ENCODE data around the gene DEPP1. TPM values are rescaled to one million over a fixed set of nuclear protein-coding genes. Genes with fewer than 3 reads are reported as not detected.

Gene DEPP1
- total and polyA plus RNA-seq, 2 of the 13 experiments (the other 11 are each of a cell fraction or from before 2014, with no cell fraction given) = 14.8 to 270 TPM

DNA sequence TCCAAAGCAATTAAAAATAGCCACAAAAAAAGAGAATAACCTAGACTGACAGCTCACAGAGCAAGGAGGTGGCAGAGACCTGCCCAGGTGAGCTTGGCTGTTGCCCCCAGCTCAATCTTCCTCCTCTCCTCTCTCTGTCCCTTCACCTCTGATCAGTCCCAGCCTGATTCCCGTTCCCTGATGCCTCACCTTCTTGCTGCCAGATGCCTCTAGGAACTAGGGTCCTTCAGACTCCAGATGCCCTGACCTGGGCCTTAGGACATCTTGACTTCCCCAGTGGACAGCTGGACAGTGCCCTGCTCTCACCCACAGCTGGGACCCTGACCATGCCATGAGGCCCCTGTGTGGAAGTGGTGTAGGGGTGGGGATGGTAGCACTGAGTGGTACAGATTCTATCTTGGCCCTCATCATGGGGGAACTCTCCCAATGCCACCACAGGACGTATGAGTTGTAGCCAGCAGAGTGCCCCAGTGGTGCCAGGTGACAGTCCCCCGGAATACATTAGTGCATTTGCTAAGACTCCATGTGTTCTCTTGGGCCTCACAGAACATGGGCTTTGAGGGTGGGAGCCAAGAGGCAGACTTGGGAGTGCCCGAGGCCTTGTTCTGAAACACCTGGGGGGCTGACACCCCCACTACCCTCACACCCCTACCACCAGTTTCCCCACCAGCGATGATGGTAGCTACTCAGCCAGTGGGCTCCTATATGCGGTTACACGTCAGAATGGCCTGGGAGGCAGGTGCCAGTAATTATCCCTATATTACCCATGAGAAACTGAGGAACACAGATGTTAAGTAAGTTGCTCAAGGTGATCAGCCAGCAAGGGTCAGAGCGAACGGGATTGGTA lies 2.0 kb downstream of the DEPP1 start (continued):
- TF ChIP-seq ONECUT2 (CRISPR knock-in tag; IDR thresholded peaks at IDR 0.05) = no peak
- TF ChIP-seq, protein P1, sequence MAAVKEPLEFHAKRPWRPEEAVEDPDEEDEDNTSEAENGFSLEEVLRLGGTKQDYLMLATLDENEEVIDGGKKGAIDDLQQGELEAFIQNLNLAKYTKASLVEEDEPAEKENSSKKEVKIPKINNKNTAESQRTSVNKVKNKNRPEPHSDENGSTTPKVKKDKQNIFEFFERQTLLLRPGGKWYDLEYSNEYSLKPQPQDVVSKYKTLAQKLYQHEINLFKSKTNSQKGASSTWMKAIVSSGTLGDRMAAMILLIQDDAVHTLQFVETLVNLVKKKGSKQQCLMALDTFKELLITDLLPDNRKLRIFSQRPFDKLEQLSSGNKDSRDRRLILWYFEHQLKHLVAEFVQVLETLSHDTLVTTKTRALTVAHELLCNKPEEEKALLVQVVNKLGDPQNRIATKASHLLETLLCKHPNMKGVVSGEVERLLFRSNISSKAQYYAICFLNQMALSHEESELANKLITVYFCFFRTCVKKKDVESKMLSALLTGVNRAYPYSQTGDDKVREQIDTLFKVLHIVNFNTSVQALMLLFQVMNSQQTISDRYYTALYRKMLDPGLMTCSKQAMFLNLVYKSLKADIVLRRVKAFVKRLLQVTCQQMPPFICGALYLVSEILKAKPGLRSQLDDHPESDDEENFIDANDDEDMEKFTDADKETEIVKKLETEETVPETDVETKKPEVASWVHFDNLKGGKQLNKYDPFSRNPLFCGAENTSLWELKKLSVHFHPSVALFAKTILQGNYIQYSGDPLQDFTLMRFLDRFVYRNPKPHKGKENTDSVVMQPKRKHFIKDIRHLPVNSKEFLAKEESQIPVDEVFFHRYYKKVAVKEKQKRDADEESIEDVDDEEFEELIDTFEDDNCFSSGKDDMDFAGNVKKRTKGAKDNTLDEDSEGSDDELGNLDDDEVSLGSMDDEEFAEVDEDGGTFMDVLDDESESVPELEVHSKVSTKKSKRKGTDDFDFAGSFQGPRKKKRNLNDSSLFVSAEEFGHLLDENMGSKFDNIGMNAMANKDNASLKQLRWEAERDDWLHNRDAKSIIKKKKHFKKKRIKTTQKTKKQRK (IDR thresholded peaks at IDR 0.05; ENCODE audit: low read length) = no peak
- TF ChIP-seq, protein P2, sequence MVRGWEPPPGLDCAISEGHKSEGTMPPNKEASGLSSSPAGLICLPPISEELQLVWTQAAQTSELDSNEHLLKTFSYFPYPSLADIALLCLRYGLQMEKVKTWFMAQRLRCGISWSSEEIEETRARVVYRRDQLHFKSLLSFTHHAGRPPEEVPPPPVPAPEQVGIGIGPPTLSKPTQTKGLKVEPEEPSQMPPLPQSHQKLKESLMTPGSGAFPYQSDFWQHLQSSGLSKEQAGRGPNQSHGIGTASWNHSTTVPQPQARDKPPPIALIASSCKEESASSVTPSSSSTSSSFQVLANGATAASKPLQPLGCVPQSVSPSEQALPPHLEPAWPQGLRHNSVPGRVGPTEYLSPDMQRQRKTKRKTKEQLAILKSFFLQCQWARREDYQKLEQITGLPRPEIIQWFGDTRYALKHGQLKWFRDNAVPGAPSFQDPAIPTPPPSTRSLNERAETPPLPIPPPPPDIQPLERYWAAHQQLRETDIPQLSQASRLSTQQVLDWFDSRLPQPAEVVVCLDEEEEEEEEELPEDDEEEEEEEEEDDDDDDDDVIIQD (CRISPR knock-in tag; IDR thresholded peaks at IDR 0.05; ENCODE audit: low read depth) = no peak
- TF ChIP-seq, protein P3, sequence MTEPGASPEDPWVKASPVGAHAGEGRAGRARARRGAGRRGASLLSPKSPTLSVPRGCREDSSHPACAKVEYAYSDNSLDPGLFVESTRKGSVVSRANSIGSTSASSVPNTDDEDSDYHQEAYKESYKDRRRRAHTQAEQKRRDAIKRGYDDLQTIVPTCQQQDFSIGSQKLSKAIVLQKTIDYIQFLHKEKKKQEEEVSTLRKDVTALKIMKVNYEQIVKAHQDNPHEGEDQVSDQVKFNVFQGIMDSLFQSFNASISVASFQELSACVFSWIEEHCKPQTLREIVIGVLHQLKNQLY (CRISPR knock-in tag; IDR thresholded peaks at IDR 0.05) = 0 out of 2 replicates have a peak, but pooled peaks have one; percentile 26
- TF ChIP-seq MAZ (IDR thresholded peaks at IDR 0.05; ENCODE audit: borderline replicate concordance, low read depth, low read length) = no peak
- peak; percentile 68 for TF ChIP-seq MAZ (CRISPR knock-in tag; IDR thresholded peaks at IDR 0.05; ENCODE audit: low read depth)
- TF ChIP-seq, protein P4, sequence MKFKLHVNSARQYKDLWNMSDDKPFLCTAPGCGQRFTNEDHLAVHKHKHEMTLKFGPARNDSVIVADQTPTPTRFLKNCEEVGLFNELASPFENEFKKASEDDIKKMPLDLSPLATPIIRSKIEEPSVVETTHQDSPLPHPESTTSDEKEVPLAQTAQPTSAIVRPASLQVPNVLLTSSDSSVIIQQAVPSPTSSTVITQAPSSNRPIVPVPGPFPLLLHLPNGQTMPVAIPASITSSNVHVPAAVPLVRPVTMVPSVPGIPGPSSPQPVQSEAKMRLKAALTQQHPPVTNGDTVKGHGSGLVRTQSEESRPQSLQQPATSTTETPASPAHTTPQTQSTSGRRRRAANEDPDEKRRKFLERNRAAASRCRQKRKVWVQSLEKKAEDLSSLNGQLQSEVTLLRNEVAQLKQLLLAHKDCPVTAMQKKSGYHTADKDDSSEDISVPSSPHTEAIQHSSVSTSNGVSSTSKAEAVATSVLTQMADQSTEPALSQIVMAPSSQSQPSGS (CRISPR knock-in tag; IDR thresholded peaks at IDR 0.05) = no peak
- no peak for TF ChIP-seq ZNF235 (CRISPR knock-in tag; IDR thresholded peaks at IDR 0.05; ENCODE audit: borderline replicate concordance)
- TF ChIP-seq, protein P5, sequence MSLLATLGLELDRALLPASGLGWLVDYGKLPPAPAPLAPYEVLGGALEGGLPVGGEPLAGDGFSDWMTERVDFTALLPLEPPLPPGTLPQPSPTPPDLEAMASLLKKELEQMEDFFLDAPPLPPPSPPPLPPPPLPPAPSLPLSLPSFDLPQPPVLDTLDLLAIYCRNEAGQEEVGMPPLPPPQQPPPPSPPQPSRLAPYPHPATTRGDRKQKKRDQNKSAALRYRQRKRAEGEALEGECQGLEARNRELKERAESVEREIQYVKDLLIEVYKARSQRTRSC (CRISPR knock-in tag; IDR thresholded peaks at IDR 0.05; ENCODE audit: low read depth) = no peak
- no peak; the same call in 1 of the 2 replicates for TF ChIP-seq GATA4 (IDR thresholded peaks at IDR 0.05; ENCODE audit: borderline replicate concordance, low read depth)
- no peak for TF ChIP-seq CBX1 (IDR thresholded peaks at IDR 0.05; ENCODE audit: low read depth)
- no peak for TF ChIP-seq NFRKB (IDR thresholded peaks at IDR 0.05)
- no peak for TF ChIP-seq CREM (IDR thresholded peaks at IDR 0.05)
- no peak for TF ChIP-seq CREM (CRISPR knock-in tag; IDR thresholded peaks at IDR 0.05)
- TF ChIP-seq KMT2B (CRISPR knock-in tag; IDR thresholded peaks at IDR 0.05) = no peak
- no peak for TF ChIP-seq KDM5B (CRISPR knock-in tag; IDR thresholded peaks at IDR 0.05; ENCODE audit: borderline replicate concordance)
- peak; percentile 32; the same call in 1 of the 2 replicates for TF ChIP-seq RXRB (CRISPR knock-in tag; IDR thresholded peaks at IDR 0.05; ENCODE audit: borderline replicate concordance)
- TF ChIP-seq HMG20B (CRISPR knock-in tag; conservative IDR thresholded peaks at IDR 0.05) = peak; percentile 21; the same call in 1 of the 2 replicates
- TF ChIP-seq HOXA7 (CRISPR knock-in tag; IDR thresholded peaks at IDR 0.05) = peak; percentile 90; the same call in 1 of the 2 replicates
- TF ChIP-seq ZNF557 (CRISPR knock-in tag; IDR thresholded peaks at IDR 0.05) = no peak; the same call in 1 of the 2 replicates
- no peak for TF ChIP-seq FOXA3 (CRISPR knock-in tag; IDR thresholded peaks at IDR 0.05)
- no peak for TF ChIP-seq TAF15 (IDR thresholded peaks at IDR 0.05; ENCODE audit: low read depth, low read length, poor library complexity, severe bottlenecking)
- 0 out of 2 replicates have a peak, but pooled peaks have one; percentile 68 for TF ChIP-seq ZBTB7A (CRISPR knock-in tag; IDR thresholded peaks at IDR 0.05)
